H1 (cell line): ENCODE data around the gene HCK. TPM values are rescaled to one million over a fixed set of nuclear protein-coding genes. Genes with fewer than 3 reads are reported as not detected.

Experiments
- CTCF ChIA-PET: fragments of 300-600 bp; sonication (Branson Sonifier 250); formaldehyde crosslinking; loops from one replicate; lab custom pipeline; 2021; ENCODE audit not compliant: partially characterized antibody; lab: Charles Lee
- POLR2A ChIA-PET: fragments of 300-600 bp; sonication (Branson Sonifier 250); formaldehyde crosslinking; loops from one replicate; lab custom pipeline; 2021; ENCODE audit warnings: inconsistent platforms; ENCODE audit not compliant: partially characterized antibody; lab: Charles Lee
- DNase-seq, 2 experiments: peaks; one replicate each; pipeline versions ENCODE4 v3.0.0 to v3.0.0-alpha.2; 2010 to 2022; ENCODE audit warnings: low spot score in 2 of 2, low read depth in 1 of 2, mixed read lengths in 1 of 2
- FAIRE-seq: peaks from 2 replicates; lab custom pipeline; 2011; peaks lifted over from hg19 to GRCh38; lab: Jason Lieb, UNC
- H2AFZ ChIP-seq: 2 replicates; pipeline ENCODE4 v1.8.1; 2012; ENCODE audit warnings: low read length, inconsistent platforms
- H2AK5ac ChIP-seq: 2 replicates; pipeline ENCODE4 v1.6.1; 2013; ENCODE audit warnings: low read depth, low read length
- H2BK120ac ChIP-seq: replicated peaks from 2 replicates; pipeline ENCODE3; 2013; ENCODE audit warnings: low read depth, low read length, inconsistent platforms
- H2BK12ac ChIP-seq: 2 replicates; pipeline ENCODE4 v1.6.1; 2013; ENCODE audit warnings: low read depth, low read length
- H2BK15ac ChIP-seq: 2 replicates; pipeline ENCODE4 v1.6.1; 2013; ENCODE audit warnings: low read length
- H2BK20ac ChIP-seq: 2 replicates; pipeline ENCODE4 v1.6.1; 2013; ENCODE audit warnings: low read length
- H2BK5ac ChIP-seq: 2 replicates; pipeline ENCODE4 v1.6.1; 2013; ENCODE audit warnings: low read depth, low read length
- H3K14ac ChIP-seq: 2 replicates; pipeline ENCODE4 v1.6.1; 2013; ENCODE audit warnings: inconsistent platforms; ENCODE audit not compliant: insufficient read length
- H3K18ac ChIP-seq: 2 replicates; pipeline ENCODE4 v1.6.1; 2013; ENCODE audit warnings: low read length; ENCODE audit errors: extremely low read depth
- H3K23ac ChIP-seq: 2 replicates; pipeline ENCODE4 v1.6.1; 2013; ENCODE audit warnings: inconsistent platforms; ENCODE audit not compliant: insufficient read length
- H3K23me2 ChIP-seq: 2 replicates; pipeline ENCODE4 v1.6.1; 2013; ENCODE audit warnings: low read depth, low read length
- H3K27ac ChIP-seq: 2 replicates; pipeline ENCODE4 v1.6.1; 2011; ENCODE audit warnings: low read depth, low read length, inconsistent platforms
- H3K27me3 ChIP-seq, 4 experiments: replicated peaks in 1 of 4; 1 replicate in 1 of 4; 2 replicates in 3 of 4; pipeline versions ENCODE4 v1.6.1 to v1.8.1; 2011 to 2013; ENCODE audit warnings: low read length in 3 of 4, mild to moderate bottlenecking in 3 of 4, inconsistent platforms in 2 of 4, mixed read lengths in 2 of 4, moderate library complexity in 1 of 4; ENCODE audit not compliant: control insufficient read depth in 3 of 4, insufficient read depth in 3 of 4; ENCODE audit errors: extremely low read depth in 1 of 4
- H3K36me3 ChIP-seq, 4 experiments: 2 replicates each; pipeline versions ENCODE4 v1.6.1 to v1.8.1; 2011 to 2013; ENCODE audit warnings: mild to moderate bottlenecking in 4 of 4, low read length in 3 of 4, moderate library complexity in 2 of 4, control low read depth in 1 of 4, inconsistent platforms in 1 of 4; ENCODE audit not compliant: insufficient read depth in 4 of 4, control insufficient read depth in 2 of 4
- H3K4ac ChIP-seq: replicated peaks from 2 replicates; pipeline ENCODE3; 2013; ENCODE audit warnings: low read length, low read depth, mixed read lengths, inconsistent platforms; ENCODE audit not compliant: insufficient read length
- H3K4me1 ChIP-seq, 4 experiments: replicated peaks in 1 of 4; 1 replicate in 1 of 4; 2 replicates in 3 of 4; pipeline versions ENCODE4 v1.6.1 to v1.8.1; 2011 to 2013; ENCODE audit warnings: low read length in 3 of 4, inconsistent platforms in 2 of 4, mixed read lengths in 1 of 4; ENCODE audit not compliant: insufficient read depth in 4 of 4, control insufficient read depth in 3 of 4
- H3K4me2 ChIP-seq, 2 experiments: 2 replicates each; pipeline versions ENCODE4 v1.6.1 to v1.8.1; 2011 to 2013; ENCODE audit warnings: low read depth in 2 of 2, low read length in 2 of 2, control low read depth in 1 of 2, inconsistent platforms in 1 of 2, mild to moderate bottlenecking in 1 of 2; ENCODE audit not compliant: insufficient read depth in 1 of 2
- H3K4me3 ChIP-seq, 4 experiments: fragments of 200-600, 300-600 bp in 1 of 4; sonication (generic), shearing (Covaris generic), sonication (Bioruptor Twin) in 1 of 4; 2 replicates each; pipeline versions ENCODE4 v1.5.1 to v1.8.1; 2011 to 2016; ENCODE audit warnings: low read length in 4 of 4, low read depth in 3 of 4, control low read depth in 2 of 4, inconsistent platforms in 2 of 4, mild to moderate bottlenecking in 2 of 4, mixed read lengths in 1 of 4, moderate library complexity in 1 of 4; ENCODE audit not compliant: insufficient read depth in 2 of 4; ENCODE audit errors: extremely low read depth in 1 of 4
- H3K56ac ChIP-seq: replicated peaks from 2 replicates; pipeline ENCODE3; 2013; ENCODE audit warnings: low read depth, mild to moderate bottlenecking, mixed read lengths, low read length, inconsistent platforms; ENCODE audit not compliant: insufficient read length
- H3K79me1 ChIP-seq: 2 replicates; pipeline ENCODE4 v1.6.1; 2013; ENCODE audit warnings: low read depth, low read length, control low read depth
- H3K79me2 ChIP-seq, 2 experiments: 2 replicates each; pipeline versions ENCODE4 v1.6.1 to v1.8.1; 2012 to 2013; ENCODE audit warnings: low read length in 2 of 2, mild to moderate bottlenecking in 2 of 2, inconsistent platforms in 1 of 2; ENCODE audit not compliant: insufficient read depth in 2 of 2, control insufficient read depth in 1 of 2
- H3K9ac ChIP-seq, 4 experiments: replicated peaks in 1 of 4; 1 replicate in 1 of 4; 2 replicates in 3 of 4; pipeline versions ENCODE4 v1.6.1 to v1.8.1; 2011 to 2013; ENCODE audit warnings: low read depth in 3 of 4, low read length in 3 of 4, control low read depth in 2 of 4, mild to moderate bottlenecking in 2 of 4, moderate library complexity in 2 of 4, inconsistent platforms in 1 of 4; ENCODE audit errors: extremely low read depth in 1 of 4
- H3K9me3 ChIP-seq, 2 experiments: 2 replicates each; pipeline versions ENCODE4 v1.6.1 to v1.8.1; 2012 to 2013; ENCODE audit warnings: mild to moderate bottlenecking in 2 of 2, moderate library complexity in 2 of 2, control low read depth in 1 of 2, inconsistent platforms in 1 of 2, low read depth in 1 of 2, low read length in 1 of 2, mixed read lengths in 1 of 2; ENCODE audit not compliant: insufficient read depth in 2 of 2
- H4K20me1 ChIP-seq, 2 experiments: replicated peaks in 1 of 2; 2 replicates each; pipeline versions ENCODE3 to v1.8.1; 2011 to 2013; ENCODE audit warnings: inconsistent platforms in 2 of 2, low read length in 2 of 2, mild to moderate bottlenecking in 1 of 2; ENCODE audit not compliant: insufficient read depth in 2 of 2, control insufficient read depth in 1 of 2
- H4K5ac ChIP-seq: 2 replicates; pipeline ENCODE4 v1.6.1; 2013; ENCODE audit warnings: low read length, low read depth, mixed read lengths, inconsistent platforms; ENCODE audit not compliant: insufficient read length
- H4K8ac ChIP-seq: 2 replicates; pipeline ENCODE4 v1.8.0; 2013; ENCODE audit warnings: mild to moderate bottlenecking, moderate library complexity, low read length, inconsistent platforms; ENCODE audit not compliant: insufficient read depth; ENCODE audit errors: extremely low read depth
- H4K91ac ChIP-seq: replicated peaks from 2 replicates; pipeline ENCODE3; 2013; ENCODE audit warnings: low read length, mixed read lengths, inconsistent platforms; ENCODE audit not compliant: insufficient read length
- BRCA1 ChIP-seq: IDR thresholded peaks from 2 replicates; pipeline ENCODE4 v1.6.1; 2012; ENCODE audit warnings: low read depth, low read length, improper control_type of control experiment
- GTF2F1 ChIP-seq: IDR thresholded peaks from 2 replicates; pipeline ENCODE4 v1.6.1; 2012; ENCODE audit warnings: low read depth, low read length, improper control_type of control experiment, borderline replicate concordance
- TAF7 ChIP-seq: optimal IDR thresholded peaks from 2 replicates; pipeline ENCODE3; 2011; ENCODE audit warnings: low read depth, mild to moderate bottlenecking, inconsistent platforms, low read length, moderate library complexity, borderline replicate concordance
- WGBS, 2 experiments: shearing (Covaris generic) in 1 of 2; methylation state at CpG; one replicate each; pipeline versions ENCODE4 v1.1.6 to v1.1.7; 2013 to 2015; ENCODE audit warnings: low lambda C conversion rate in 2 of 2, mixed read lengths in 2 of 2, inconsistent platforms in 1 of 2, low coverage in 1 of 2, missing lambda C conversion rate in 1 of 2; ENCODE audit not compliant: insufficient replicate concordance in 2 of 2, insufficient coverage in 1 of 2, insufficient read length in 1 of 2; ENCODE audit errors: extremely low coverage in 1 of 2, missing lambda C conversion rate in 1 of 2; 5-methylcytosine and 5-hydroxymethylcytosine counted together
- polyA plus RNA-seq, 7 experiments: library from polyadenylated mRNA; depleted of rRNA in 3 of 7; stranded (reverse) in 5 of 7; unstranded in 2 of 7; fragments of >200 nt in 5 of 7; fragments of 200-250 nt in 2 of 7; gene quantifications; 1 replicate in 5 of 7; 2 replicates in 1 of 7; 4 replicates in 1 of 7; pipeline versions ENCODE4 v1.2.1 to v1.2.3, GENCODE V29; 2011 to 2013; ENCODE audit warnings: missing spikeins in 2 of 7, mixed read lengths in 2 of 7
- total RNA-seq: library from RNA; stranded (reverse); fragmentation: NEBNext Ultra II Directional; extraction: Animal tissue kit (Norgen Biotek cat#: 25700); gene quantifications from 2 replicates; pipeline ENCODE4 v1.2.1, GENCODE V29; 2021

The HCK gene
- total and polyA plus RNA-seq, 2 of the 8 experiments (the other 6 are each of a cell fraction or from before 2014, with no cell fraction given), result 0.37 to 4.3 TPM

DNA sequence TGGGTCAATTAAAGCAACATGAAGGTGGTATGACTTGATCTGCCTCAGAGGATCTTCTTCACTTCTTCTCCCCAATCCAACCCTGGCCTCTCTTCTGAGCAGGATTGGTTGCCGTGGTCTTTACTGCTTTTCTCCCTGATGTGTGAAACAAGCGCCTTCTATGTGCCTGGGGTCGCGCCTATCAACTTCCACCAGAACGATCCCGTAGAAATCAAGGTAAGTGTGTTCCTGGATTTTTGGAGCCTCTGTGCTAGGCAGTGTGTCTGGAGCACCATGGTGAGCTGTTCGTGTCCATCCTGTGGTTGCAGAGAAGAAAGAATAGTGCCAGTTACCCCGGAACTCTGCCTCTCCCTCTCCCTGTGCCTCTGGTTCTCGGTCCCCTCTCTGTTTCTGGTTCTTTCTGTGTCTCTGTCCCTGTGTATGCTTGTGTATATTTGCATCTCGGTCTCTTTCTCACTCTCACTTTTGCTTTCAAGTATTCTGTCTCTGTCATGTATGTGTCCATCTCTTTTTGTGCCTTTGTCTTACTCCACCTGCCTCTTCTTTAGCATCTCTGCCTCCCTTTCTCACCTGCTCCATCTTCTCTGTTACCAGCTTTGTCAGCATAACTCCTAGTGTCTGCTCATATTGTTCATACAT, 81.0 kb downstream of the HCK start:
- Histone ChIP-seq H4K5ac (no peak overlapping the region), H2BK12ac (no peak overlapping the region), H3K79me2 (peaks cover 0 to 44% of the 10 kb centered on the region in 2 experiments; a peak in 2 of 4 replicates), H3K9ac (no peak overlapping the region), H3K79me1 (peaks cover 6% of the 10 kb centered on the region; the same call in 1 of the 2 replicates), H3K27ac (no peak overlapping the region), H3K36me3 (peaks cover 6 to 14% (median 9%) of the 10 kb centered on the region in 4 experiments; a peak in 7 of 8 replicates), H3K4me1 (no peaks in the 10 kb centered on the region), H3K56ac (no peak overlapping the region), H3K4ac (no peak overlapping the region), H2BK20ac (no peak overlapping the region), H3K4me3 (no peak overlapping the region), H4K8ac (no peak overlapping the region), H3K23me2 (peaks cover 2% of the 10 kb centered on the region; the same call in 1 of the 2 replicates), H4K91ac (no peak overlapping the region), H3K14ac (no peak overlapping the region), H3K18ac (no peak overlapping the region), H2AFZ (no peak overlapping the region), H3K23ac (no peak overlapping the region), H2BK15ac (no peak overlapping the region), H3K4me2 (no peak overlapping the region), H2BK120ac (no peak overlapping the region), H4K20me1 (peaks cover 4 to 13% of the 10 kb centered on the region in 2 experiments), H2BK5ac (no peak overlapping the region), H3K27me3 (no peaks in the 10 kb centered on the region), H2AK5ac (no peak overlapping the region), H3K9me3 (no peaks in the 10 kb centered on the region)
- WGBS, 2 experiments, result 85% methylated on average over 10 of the region's 10 CpGs; no CpG with 5 or more reads in 1 of the 2 experiments
- FAIRE-seq (no peak), DNase-seq (no peak)
- POLR2A ChIA-PET, result no interaction called here
- CTCF ChIA-PET, result interaction anchor here (0.6 kb wide), 1 partner anchor 9 kb away, joined by 3 read pairs; no protein-coding TSS in a partner anchor
- TF ChIP-seq BRCA1, result no peak
- no peak for TF ChIP-seq GTF2F1
- no peak for TF ChIP-seq TAF7
